GM21576 (cell line): ENCODE data around the gene SPP1.
A peak's percentile ranks its signal among the peaks of the same experiment; 100 is the strongest.

Experiments
- ATAC-seq: cut with Tn5 transposase; IDR thresholded peaks from one replicate; pipeline ENCODE4 v1.9.1; 2021; ENCODE audit warnings: mild to moderate bottlenecking, moderate library complexity; ENCODE audit not compliant: unreplicated experiment

The SPP1 gene

GRCh38 chr4:87950936-87951511, 24.5 kb upstream of the SPP1 start:
- ATAC-seq = no peak

GRCh38 chr4:87953826-87954225, 21.7 kb upstream of the SPP1 start:
- ATAC-seq = no peak

- no peak for ATAC-seq
Measured at GRCh38 chr4:87956501-87956900, 19.0 kb upstream of the SPP1 start.

GRCh38 chr4:87957061-87957460, 18.5 kb upstream of the SPP1 start:
- ATAC-seq = no peak

- ATAC-seq = no peak
Measured at GRCh38 chr4:87961993-87962392, 13.5 kb upstream of the SPP1 start.

GRCh38 chr4:87962398-87963146, 12.9 kb upstream of the SPP1 start:
- no peak for ATAC-seq

GRCh38 chr4:87965501-87965975, 10.0 kb upstream of the SPP1 start:
- no peak for ATAC-seq

GRCh38 chr4:87966095-87966496, 9.4 kb upstream of the SPP1 start:
- ATAC-seq = no peak

- ATAC-seq = no peak
Measured at GRCh38 chr4:87967193-87967592, 8.3 kb upstream of the SPP1 start.

GRCh38 chr4:87970121-87970520, 5.4 kb upstream of the SPP1 start:
- no peak for ATAC-seq

GRCh38 chr4:87971866-87972265, 3.6 kb upstream of the SPP1 start:
- no peak for ATAC-seq

GRCh38 chr4:87973283-87974169, 2.0 kb upstream of the SPP1 start:
- peak; percentile 79 for ATAC-seq

GRCh38 chr4:87974856-87975462, 555 bp upstream of the SPP1 start:
- no peak for ATAC-seq

- ATAC-seq = no peak
Measured at GRCh38 chr4:87977521-87978278, 2.2 kb downstream of the SPP1 start.

GRCh38 chr4:87978681-87979080, 3.2 kb downstream of the SPP1 start:
- no peak for ATAC-seq

GRCh38 chr4:87979810-87980209, 4.3 kb downstream of the SPP1 start:
- no peak for ATAC-seq

GRCh38 chr4:87981486-87981885, 6.0 kb downstream of the SPP1 start:
- no peak for ATAC-seq

- no peak for ATAC-seq
Measured at GRCh38 chr4:87982036-87982435, 6.5 kb downstream of the SPP1 start.

GRCh38 chr4:87982446-87983010, 7.0 kb downstream of the SPP1 start:
- ATAC-seq = no peak

- no peak for ATAC-seq
Measured at GRCh38 chr4:87983996-87984395, 8.5 kb downstream of the SPP1 start.
